ENCODE data around the gene GPR3.
A peak's percentile ranks its signal among the peaks of the same experiment; 100 is the strongest.

Gene GPR3

GRCh38 chr1:27392096-27392777 lies at the start of gene GPR3:
TSS of gene GPR3 (plus strand) at chr1:27392622. CDS start at chr1:27393799, 1,177 bp downstream.
- DNase-seq = peak; percentile 96

DNA sequence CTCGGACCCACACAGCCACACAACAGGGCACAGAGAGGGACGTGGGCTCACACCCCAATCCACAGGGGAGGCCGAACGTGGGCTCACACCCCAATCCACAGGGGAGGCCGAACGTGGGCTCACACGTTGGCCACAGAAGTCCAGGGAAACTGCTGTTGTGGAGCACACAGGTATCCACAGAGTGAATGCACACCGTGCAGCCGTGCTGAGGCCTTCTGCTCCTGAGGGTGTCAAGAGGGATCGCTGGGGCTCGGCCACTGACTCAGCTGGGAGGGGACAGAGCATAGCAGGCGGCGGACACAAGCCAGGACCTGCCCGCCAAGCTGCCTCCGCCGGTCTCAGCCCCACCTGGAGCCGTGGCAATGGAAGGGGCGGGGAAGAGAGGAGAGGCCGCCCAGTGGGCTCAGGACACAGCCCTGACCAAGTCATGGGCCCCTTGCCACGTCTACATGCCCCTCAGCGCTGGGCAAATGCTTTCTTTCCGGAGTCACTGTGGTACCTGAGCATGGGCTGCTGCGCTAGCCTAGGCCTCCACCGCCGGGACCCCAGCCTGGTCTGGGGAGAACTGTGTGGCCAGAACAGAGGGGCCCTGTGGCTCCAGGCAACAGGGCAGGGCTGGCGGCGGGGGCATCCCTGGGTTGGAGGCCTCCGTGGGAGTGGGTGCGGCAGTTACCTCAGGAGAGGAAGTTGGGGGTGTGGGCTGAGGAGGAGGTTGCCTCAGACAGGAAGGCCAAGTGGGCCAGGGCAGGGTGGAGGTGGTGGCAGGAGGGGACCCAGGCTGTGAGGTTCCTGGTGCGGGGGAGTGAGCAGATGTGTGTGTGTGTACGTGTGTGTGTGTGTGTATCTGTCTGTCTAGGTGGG lies 49.4 kb upstream of the GPR3 start:
- DNase-seq = peak; percentile 88

GRCh38 chr1:27343639-27344025 lies 48.8 kb upstream of the GPR3 start:
- no peak for DNase-seq

GRCh38 chr1:27345272-27345671 lies 47.1 kb upstream of the GPR3 start:
- no peak for DNase-seq

GRCh38 chr1:27346357-27346756 lies 46.1 kb upstream of the GPR3 start:
- DNase-seq = no peak

- no peak for DNase-seq
Observed at GRCh38 chr1:27346991-27347624, 45.3 kb upstream of the GPR3 start.

GRCh38 chr1:27348861-27349783 lies 43.3 kb upstream of the GPR3 start:
- peak; percentile 49 for DNase-seq

DNA sequence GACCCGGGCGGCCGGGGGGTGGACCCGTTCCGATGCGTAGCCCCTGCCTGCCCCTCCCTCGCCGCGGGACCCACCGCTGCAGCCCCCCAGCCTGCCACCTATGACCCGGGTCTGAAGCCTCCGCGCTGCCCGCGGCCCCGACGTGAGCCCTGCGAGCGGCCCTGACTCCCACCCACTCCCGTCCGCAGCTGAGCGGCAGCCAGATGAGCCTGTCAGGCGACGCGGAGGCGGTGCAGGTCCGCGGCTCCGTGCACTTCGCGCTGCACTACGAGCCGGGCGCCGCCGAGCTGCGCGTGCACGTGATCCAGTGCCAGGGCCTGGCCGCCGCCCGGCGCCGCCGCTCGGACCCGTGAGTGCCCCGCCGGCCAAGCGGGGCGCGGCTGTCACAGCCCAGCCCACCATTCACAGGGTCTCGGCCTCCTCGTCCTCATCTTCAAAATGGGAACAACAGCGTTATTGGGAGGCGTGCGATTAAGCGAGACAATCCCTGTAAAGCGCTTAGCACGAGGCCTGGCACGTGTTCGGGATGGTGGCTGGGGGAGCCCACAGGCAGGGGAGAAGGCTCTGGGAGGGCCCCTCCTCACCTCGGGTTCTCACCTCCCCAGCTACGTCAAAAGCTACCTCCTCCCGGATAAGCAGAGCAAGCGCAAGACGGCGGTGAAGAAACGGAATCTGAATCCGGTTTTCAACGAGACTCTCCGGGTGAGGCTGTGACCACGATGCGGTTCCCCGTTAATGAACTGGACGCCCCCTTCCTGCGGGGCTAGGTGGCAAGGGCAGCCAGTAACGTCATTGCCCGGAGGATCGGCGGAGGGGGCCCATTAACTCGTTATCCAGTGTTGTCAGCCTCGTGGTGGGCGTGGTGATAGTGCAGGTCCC lies 42.4 kb upstream of the GPR3 start:
- peak; percentile 19 for DNase-seq

- no peak for DNase-seq
Observed at GRCh38 chr1:27350663-27351540, 41.5 kb upstream of the GPR3 start.

DNA sequence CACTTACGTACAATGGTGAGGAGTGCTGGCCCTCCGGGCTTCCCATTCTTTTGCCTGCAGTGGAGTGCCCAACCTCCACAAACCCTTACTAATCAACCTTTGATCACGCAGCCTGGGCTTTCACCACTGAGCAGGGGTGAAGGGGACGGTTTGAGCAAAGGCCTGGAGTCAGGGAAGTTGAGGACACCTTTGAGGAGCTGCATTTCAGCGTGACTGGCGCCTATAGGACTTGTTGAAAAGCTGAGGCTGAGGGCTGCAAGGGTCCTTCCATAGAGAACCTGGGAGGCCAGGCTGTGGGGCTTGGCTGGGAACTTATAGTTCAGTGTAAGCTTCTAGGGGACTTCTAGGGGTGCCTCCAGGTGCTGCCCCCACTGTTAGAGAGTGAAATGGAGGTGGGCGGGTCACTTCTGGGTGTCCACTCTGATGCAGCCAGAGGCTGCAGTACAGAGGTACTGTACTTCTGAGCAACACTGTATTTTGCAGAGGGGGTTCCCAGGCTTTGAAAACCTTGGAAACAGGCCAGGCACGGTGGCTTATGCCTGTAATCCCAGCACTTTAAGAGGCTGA lies 40.8 kb upstream of the GPR3 start:
- DNase-seq = no peak

GRCh38 chr1:27353166-27353565 lies 39.3 kb upstream of the GPR3 start:
- DNase-seq = no peak

DNA sequence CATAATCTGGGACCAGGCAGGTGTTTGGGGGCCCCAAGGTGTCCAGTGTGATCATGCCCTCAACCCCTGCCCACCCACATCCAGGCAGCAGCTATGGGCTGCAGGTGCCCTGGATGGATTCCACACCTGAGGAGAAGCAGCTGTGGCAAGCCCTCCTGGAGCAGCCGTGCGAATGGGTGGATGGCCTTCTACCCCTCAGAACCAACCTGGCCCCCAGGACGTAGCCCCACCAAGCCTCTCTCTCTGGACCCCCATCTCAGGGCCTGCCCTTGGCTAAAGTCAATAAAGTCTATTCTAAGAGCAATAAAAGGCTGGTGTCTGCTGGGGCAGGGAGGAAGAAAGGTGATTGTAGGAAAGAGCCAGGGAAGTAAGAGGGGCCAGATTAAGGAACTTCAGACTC lies 38.8 kb upstream of the GPR3 start:
- DNase-seq = no peak

- no peak for DNase-seq
Observed at GRCh38 chr1:27355683-27356082, 36.7 kb upstream of the GPR3 start.

- no peak for DNase-seq
Observed at GRCh38 chr1:27356277-27356618, 36.2 kb upstream of the GPR3 start.

- peak; percentile 72 for DNase-seq
Observed at GRCh38 chr1:27356619-27357280, 35.7 kb upstream of the GPR3 start.

DNA sequence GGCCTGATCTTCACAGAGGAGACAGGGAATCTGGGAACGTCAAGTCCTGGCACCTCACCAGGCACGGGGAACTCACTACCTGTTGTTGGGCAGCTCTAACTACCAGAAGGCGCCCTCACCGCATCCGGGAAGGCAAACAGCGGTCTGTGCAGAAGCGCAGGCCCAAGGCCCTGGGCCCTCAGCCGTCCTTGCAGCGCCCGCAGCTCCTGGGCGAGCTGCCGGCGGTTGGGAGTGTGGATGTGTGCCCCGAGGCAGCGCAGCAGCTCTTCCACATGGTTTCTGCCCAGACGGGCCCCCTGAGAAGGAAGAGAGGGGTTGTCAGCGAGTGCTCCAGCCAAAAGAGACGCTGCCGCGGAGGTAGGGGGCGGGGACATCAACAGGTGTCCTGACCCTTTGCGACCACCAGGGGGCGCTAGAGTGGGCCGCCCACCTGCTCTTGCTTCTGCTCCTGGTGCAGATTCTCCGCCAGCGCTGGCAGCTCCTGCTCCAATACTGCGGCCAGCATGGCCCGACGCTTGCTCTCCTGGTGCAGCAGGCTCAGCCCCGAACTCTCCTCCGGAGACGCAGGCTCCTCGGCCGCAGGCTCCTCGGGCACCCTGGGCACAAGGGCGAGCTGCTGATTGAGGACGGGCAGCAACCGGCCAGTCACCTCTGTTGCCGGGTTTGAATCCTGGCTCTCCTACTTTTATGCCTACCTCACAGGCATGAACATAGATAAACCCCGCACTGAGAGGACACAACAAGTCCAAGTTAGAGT lies 35.0 kb upstream of the GPR3 start:
- DNase-seq = peak; percentile 86

- DNase-seq = no peak
Observed at GRCh38 chr1:27358038-27358927, 34.1 kb upstream of the GPR3 start.

GRCh38 chr1:27358928-27359313 lies 33.5 kb upstream of the GPR3 start:
- no peak for DNase-seq

All from CD4-positive, alpha-beta T cell treated with Interleukin-17A for 4 hours (primary cell).